ENCODE results near the gene PDGFRB. TPM values are rescaled to one million over a fixed set of nuclear protein-coding genes. Genes with fewer than 3 reads are reported as not detected.

PDGFRB gene
- total and polyA plus RNA-seq, 2 of the 8 experiments (the other 6 are each of a cell fraction or from before 2014, with no cell fraction given), result 4.2 to 13.7 TPM

DNA sequence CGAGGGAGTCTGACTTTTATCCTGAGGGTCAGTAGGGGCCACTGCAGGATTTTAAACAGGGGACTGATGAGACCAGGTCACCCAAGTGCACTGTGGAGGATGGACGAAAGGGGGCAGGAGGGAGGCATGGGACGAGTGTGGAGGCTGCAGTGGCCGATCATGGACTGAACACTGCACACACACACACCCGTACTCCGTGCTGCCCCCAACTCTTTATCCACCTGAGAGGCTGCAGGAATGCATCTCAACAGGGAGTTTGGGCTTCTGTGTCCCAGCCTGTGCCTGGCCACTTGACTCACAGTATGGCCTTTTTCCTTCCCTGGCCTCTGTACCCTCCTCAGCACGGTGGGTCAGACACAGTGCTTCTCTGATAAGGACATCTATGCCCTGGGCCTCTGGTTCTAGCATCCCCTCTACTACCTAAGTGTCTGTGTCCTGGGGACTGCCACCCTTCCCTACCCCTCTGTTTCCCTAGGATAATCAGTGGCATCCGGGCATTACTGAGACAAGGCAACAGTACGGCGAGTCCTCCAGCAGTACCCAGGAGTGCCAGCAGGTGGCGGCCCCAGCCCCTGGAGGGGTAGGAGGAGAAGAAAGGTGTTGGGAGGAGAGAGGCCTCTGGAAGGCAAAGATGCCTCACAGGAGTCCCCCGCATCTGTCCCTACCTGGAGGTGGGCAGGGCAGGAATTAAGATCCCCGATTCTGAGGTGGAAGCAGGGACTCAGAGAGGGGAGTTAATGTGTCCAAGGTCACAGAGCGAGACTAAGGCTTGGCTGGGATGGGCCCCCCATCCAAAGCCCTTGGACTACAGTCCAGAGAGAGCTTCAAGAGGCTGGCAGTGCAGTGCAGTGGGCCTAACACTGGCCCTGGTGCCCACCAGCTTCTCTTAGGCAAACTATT, 5.8 kb upstream of the PDGFRB start:
- Histone ChIP-seq H4K5ac (ENCODE audit: insufficient read length, low read depth, low read length) (no peak overlapping the region), H2AK5ac (ENCODE audit: low read depth, low read length) (no peak overlapping the region), H3K56ac (replicated peaks; ENCODE audit: insufficient read length, low read depth, low read length) (no peak overlapping the region), H2BK120ac (replicated peaks; ENCODE audit: low read depth, low read length) (no peak overlapping the region), H4K91ac (replicated peaks; ENCODE audit: insufficient read length, low read length) (no peak overlapping the region), H3K4me2 (ENCODE audit: insufficient read depth in 1 of 2, low read depth in 2 of 2, low read length in 2 of 2) (peak overlapping the region in 1 of 2 experiments; percentile 37; a peak in 3 of 4 replicates), H3K4me1 (replicated peaks in 1 of 4; ENCODE audit: control insufficient read depth in 3 of 4, insufficient read depth in 4 of 4, low read length in 3 of 4) (peaks cover 3 to 10% (median 6%) of the 10 kb centered on the region in 4 experiments), H3K79me1 (ENCODE audit: low read depth, low read length) (no peaks in the 10 kb centered on the region), H3K4me3 (ENCODE audit: extremely low read depth in 1 of 4, insufficient read depth in 2 of 4, low read depth in 3 of 4, low read length in 4 of 4) (peak overlapping the region in 1 of 4 experiments; percentile 10; a peak in 1 of 8 replicates), H2BK5ac (ENCODE audit: low read depth, low read length) (no peak overlapping the region), H2BK12ac (ENCODE audit: low read depth, low read length) (no peak overlapping the region; the same call in 1 of the 2 replicates), H3K23ac (ENCODE audit: insufficient read length) (no peak overlapping the region), H3K9ac (replicated peaks in 1 of 4; ENCODE audit: extremely low read depth in 1 of 4, low read depth in 3 of 4, low read length in 3 of 4) (no peak overlapping the region), H2AFZ (ENCODE audit: low read length) (peak overlapping the region; percentile 78), H2BK20ac (ENCODE audit: low read length) (no peak overlapping the region), H4K8ac (ENCODE audit: extremely low read depth, insufficient read depth, low read length) (peak overlapping the region; percentile 9; the same call in 1 of the 2 replicates), H3K14ac (ENCODE audit: insufficient read length) (no peak overlapping the region), H4K20me1 (replicated peaks in 1 of 2; ENCODE audit: control insufficient read depth in 1 of 2, insufficient read depth in 2 of 2, low read length in 2 of 2) (peaks cover 0 to 4% of the 10 kb centered on the region in 2 experiments), H3K36me3 (ENCODE audit: control insufficient read depth in 2 of 4, insufficient read depth in 4 of 4, low read length in 3 of 4) (no peaks in the 10 kb centered on the region), H3K18ac (ENCODE audit: extremely low read depth, low read length) (no peak overlapping the region), H2BK15ac (ENCODE audit: low read length) (no peak overlapping the region; the same call in 1 of the 2 replicates), H3K23me2 (ENCODE audit: low read depth, low read length) (no peaks in the 10 kb centered on the region), H3K27me3 (replicated peaks in 1 of 4; ENCODE audit: control insufficient read depth in 3 of 4, extremely low read depth in 1 of 4, insufficient read depth in 3 of 4, low read length in 3 of 4) (peaks cover 21 to 31% (median 26%) of the 10 kb centered on the region in 4 experiments), H3K4ac (replicated peaks; ENCODE audit: insufficient read length, low read depth, low read length) (no peak overlapping the region), H3K79me2 (ENCODE audit: control insufficient read depth in 1 of 2, insufficient read depth in 2 of 2, low read length in 2 of 2) (no peaks in the 10 kb centered on the region), H3K9me3 (ENCODE audit: insufficient read depth in 2 of 2, low read depth in 1 of 2, low read length in 1 of 2) (no peaks in the 10 kb centered on the region), H3K27ac (ENCODE audit: low read depth, low read length) (no peak overlapping the region)
- DNase-seq (ENCODE audit: low read depth in 1 of 2, low spot score in 2 of 2) (peak in 1 of 2 experiments; percentile 100), FAIRE-seq (no peak)
- POLR2A ChIA-PET (ENCODE audit: partially characterized antibody), result interaction anchor here (1.1 kb wide), 1 partner anchor 55 kb away, joined by 3 read pairs; no protein-coding TSS in a partner anchor
- CTCF ChIA-PET (ENCODE audit: partially characterized antibody), result interaction anchor here (0.5 to 15.3 kb wide), 54 partner anchors 9 to 293 kb away, joined by 3 to 372 read pairs (median 4); partner anchors contain the start of gene SLC6A7
- WGBS, 2 experiments (ENCODE audit: extremely low coverage in 1 of 2, insufficient coverage in 1 of 2, insufficient read length in 1 of 2, insufficient replicate concordance in 2 of 2, low coverage in 1 of 2, low lambda C conversion rate in 2 of 2, missing lambda C conversion rate in 1 of 2), result 28% methylated on average over 14 of the region's 14 CpGs; no CpG with 5 or more reads in 1 of the 2 experiments
- TF ChIP-seq RAD21 (IDR thresholded peaks at IDR 0.05 in 1 of 2, conservative IDR thresholded peaks at IDR 0.05 in 1 of 2; ENCODE audit: low read depth in 2 of 2, low read length in 2 of 2) (peak; percentile 90 to 93), KDM1A (IDR thresholded peaks at IDR 0.05; ENCODE audit: borderline replicate concordance, low read length) (no peak), SP4 (IDR thresholded peaks at IDR 0.05; ENCODE audit: low read length) (peak; percentile 37; the same call in 1 of the 2 replicates), TEAD4 (IDR thresholded peaks at IDR 0.05; ENCODE audit: low read depth, low read length) (no peak), YY1 (IDR thresholded peaks at IDR 0.05; ENCODE audit: low read depth, low read length) (peak; percentile 40; the same call in 1 of the 2 replicates), SUZ12 (IDR thresholded peaks at IDR 0.05; ENCODE audit: low read length) (no peak)
- TF ChIP-seq, protein P1, sequence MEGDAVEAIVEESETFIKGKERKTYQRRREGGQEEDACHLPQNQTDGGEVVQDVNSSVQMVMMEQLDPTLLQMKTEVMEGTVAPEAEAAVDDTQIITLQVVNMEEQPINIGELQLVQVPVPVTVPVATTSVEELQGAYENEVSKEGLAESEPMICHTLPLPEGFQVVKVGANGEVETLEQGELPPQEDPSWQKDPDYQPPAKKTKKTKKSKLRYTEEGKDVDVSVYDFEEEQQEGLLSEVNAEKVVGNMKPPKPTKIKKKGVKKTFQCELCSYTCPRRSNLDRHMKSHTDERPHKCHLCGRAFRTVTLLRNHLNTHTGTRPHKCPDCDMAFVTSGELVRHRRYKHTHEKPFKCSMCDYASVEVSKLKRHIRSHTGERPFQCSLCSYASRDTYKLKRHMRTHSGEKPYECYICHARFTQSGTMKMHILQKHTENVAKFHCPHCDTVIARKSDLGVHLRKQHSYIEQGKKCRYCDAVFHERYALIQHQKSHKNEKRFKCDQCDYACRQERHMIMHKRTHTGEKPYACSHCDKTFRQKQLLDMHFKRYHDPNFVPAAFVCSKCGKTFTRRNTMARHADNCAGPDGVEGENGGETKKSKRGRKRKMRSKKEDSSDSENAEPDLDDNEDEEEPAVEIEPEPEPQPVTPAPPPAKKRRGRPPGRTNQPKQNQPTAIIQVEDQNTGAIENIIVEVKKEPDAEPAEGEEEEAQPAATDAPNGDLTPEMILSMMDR (IDR thresholded peaks at IDR 0.05; ENCODE audit: control extremely low read depth in 1 of 3, insufficient read depth in 1 of 3, low read depth in 1 of 3, low read length in 3 of 3), result peak in 2 of 3 experiments; percentile 92 to 99; a peak in 3 of 4 replicates

Measured in H1 (cell line).